CD14-positive monocyte (primary cell): ENCODE data around the gene CD2AP. TPM values are rescaled to one million over a fixed set of nuclear protein-coding genes. Genes with fewer than 3 reads are reported as not detected.

ENCODE experiments used
- DNase-seq, 3 donors: peaks; one replicate each; pipeline ENCODE4 v3.0.0-alpha.2; 2011 to 2022
- H2AFZ ChIP-seq: 2 replicates; pipeline ENCODE4 v1.6.0; 2012; ENCODE audit warnings: mild to moderate bottlenecking, low read depth, low read length, inconsistent platforms; ENCODE audit not compliant: insufficient read depth, poor library complexity, severe bottlenecking
- H3K27ac ChIP-seq, 2 donors: 1 replicate in 1 of 2; 2 replicates in 1 of 2; pipeline ENCODE4 v1.5.1; 2012 to 2013; ENCODE audit warnings: low read length in 2 of 2, control low read depth in 1 of 2, inconsistent platforms in 1 of 2, low read depth in 1 of 2, mild to moderate bottlenecking in 1 of 2
- H3K27me3 ChIP-seq, 2 donors: one replicate each; pipeline versions ENCODE4 v1.6.0 to v1.6.1; 2011 to 2013; ENCODE audit warnings: low read length in 2 of 2; ENCODE audit not compliant: control insufficient read depth in 2 of 2, insufficient read depth in 2 of 2
- H3K36me3 ChIP-seq, 2 donors: replicated peaks in 1 of 2; 1 replicate in 1 of 2; 2 replicates in 1 of 2; pipeline versions ENCODE4 v1.5.1 to v1.6.1; 2012 to 2013; ENCODE audit warnings: low read length in 2 of 2, control low read depth in 1 of 2, inconsistent platforms in 1 of 2, mild to moderate bottlenecking in 1 of 2; ENCODE audit not compliant: insufficient read depth in 2 of 2, control insufficient read depth in 1 of 2
- H3K4me1 ChIP-seq, 2 donors: 1 replicate in 1 of 2; 2 replicates in 1 of 2; pipeline versions ENCODE4 v1.5.1 to v1.6.1; 2012 to 2013; ENCODE audit warnings: low read length in 2 of 2, control low read depth in 1 of 2, inconsistent platforms in 1 of 2, mild to moderate bottlenecking in 1 of 2, moderate library complexity in 1 of 2; ENCODE audit not compliant: insufficient read depth in 2 of 2, control insufficient read depth in 1 of 2
- H3K4me2 ChIP-seq: replicated peaks from 2 replicates; pipeline ENCODE3; 2012; ENCODE audit warnings: low read length, moderate library complexity, mild to moderate bottlenecking; ENCODE audit not compliant: poor library complexity, severe bottlenecking; ENCODE audit errors: extremely low read depth
- H3K4me3 ChIP-seq, 3 experiments: fragments of 200-600 bp in 1 of 3; sonication (generic) in 1 of 3; replicated peaks in 1 of 3; 1 replicate in 2 of 3; 2 replicates in 1 of 3; pipeline ENCODE4 v1.5.1; 2011 to 2013; ENCODE audit warnings: low read length in 3 of 3, mild to moderate bottlenecking in 3 of 3, control low read depth in 2 of 3, low read depth in 2 of 3, inconsistent platforms in 1 of 3, moderate library complexity in 1 of 3
- H3K79me2 ChIP-seq: 2 replicates; pipeline ENCODE4 v1.6.0; 2012; ENCODE audit warnings: mild to moderate bottlenecking, control low read depth, inconsistent platforms, low read length, moderate library complexity; ENCODE audit not compliant: insufficient read depth
- H3K9ac ChIP-seq: 2 replicates; pipeline ENCODE4 v1.6.0; 2017; ENCODE audit warnings: low read length, mild to moderate bottlenecking; ENCODE audit not compliant: insufficient read depth, poor library complexity, severe bottlenecking
- H3K9me3 ChIP-seq, 2 donors: replicated peaks in 1 of 2; 1 replicate in 1 of 2; 2 replicates in 1 of 2; pipeline versions ENCODE4 v1.5.1 to v1.6.1; 2012 to 2013; ENCODE audit warnings: low read length in 2 of 2, control low read depth in 1 of 2; ENCODE audit not compliant: control insufficient read depth in 1 of 2, insufficient read depth in 1 of 2
- H4K20me1 ChIP-seq: 2 replicates; pipeline ENCODE4 v1.6.0; 2012; ENCODE audit warnings: mild to moderate bottlenecking, low read length, control low read depth, moderate library complexity; ENCODE audit not compliant: insufficient read depth
- H3K27ac Mint-ChIP-seq, 7 donors: one replicate each; pipeline ENCODE4 v1.8.0; 2020; ENCODE audit warnings: mild to moderate bottlenecking in 7 of 7, mixed read lengths in 7 of 7, moderate library complexity in 6 of 7, inconsistent platforms in 2 of 7
- H3K27me3 Mint-ChIP-seq, 3 donors: one replicate each; pipeline ENCODE4 v1.8.0; 2021 to 2022; ENCODE audit warnings: low read depth in 3 of 3, mild to moderate bottlenecking in 3 of 3, mixed read lengths in 3 of 3, moderate library complexity in 3 of 3, inconsistent platforms in 1 of 3
- H3K36me3 Mint-ChIP-seq, 2 donors: one replicate each; pipeline ENCODE4 v1.8.0; 2020; ENCODE audit warnings: mixed read lengths in 2 of 2, inconsistent platforms in 1 of 2, mild to moderate bottlenecking in 1 of 2
- H3K4me1 Mint-ChIP-seq: one replicate; pipeline ENCODE4 v1.8.0; 2020; ENCODE audit warnings: mild to moderate bottlenecking, mixed read lengths
- H3K4me3 Mint-ChIP-seq, 2 donors: one replicate each; pipeline ENCODE4 v1.8.0; 2020; ENCODE audit warnings: mild to moderate bottlenecking in 2 of 2, mixed read lengths in 2 of 2, moderate library complexity in 1 of 2
- H3K9me3 Mint-ChIP-seq, 7 donors: one replicate each; pipeline ENCODE4 v1.8.0; 2020 to 2022; ENCODE audit warnings: mixed read lengths in 7 of 7, mild to moderate bottlenecking in 6 of 7, moderate library complexity in 6 of 7, inconsistent platforms in 2 of 7
- WGBS: methylation state at CpG from one replicate; pipeline ENCODE4 v1.1.5; 2013; ENCODE audit warnings: missing lambda C conversion rate; ENCODE audit not compliant: insufficient coverage; 5-methylcytosine and 5-hydroxymethylcytosine counted together
- intact Hi-C, 2 donors: fragments of 100-400 bp; cut with micrococcal nuclease; formaldehyde crosslinking; loops; one replicate each; pipeline versions ENCODE4 v1.15.0 to v1.15.1; 2023
- polyA plus RNA-seq, 3 donors: library from polyadenylated mRNA; depleted of rRNA in 1 of 3; unstranded in 2 of 3; stranded (reverse) in 1 of 3; fragments of 300-500 nt in 2 of 3; fragments of >200 nt in 1 of 3; fragmentation: Illumina TruSeq in 2 of 3; gene quantifications; 1 replicate in 2 of 3; 2 replicates in 1 of 3; pipeline ENCODE4 v1.2.3, GENCODE V29; 2012 to 2021
- TF ChIP-seq, protein P1 (sequence below): fragments of 200-600 bp; IDR thresholded peaks from one replicate; pipeline ENCODE4 v1.8.0; 2022; ENCODE audit warnings: antibody characterized with exemption, mild to moderate bottlenecking

CD2AP gene
- polyA plus RNA-seq, 3 donors: 1.5 to 2.4 (median 2.0) TPM

DNA sequence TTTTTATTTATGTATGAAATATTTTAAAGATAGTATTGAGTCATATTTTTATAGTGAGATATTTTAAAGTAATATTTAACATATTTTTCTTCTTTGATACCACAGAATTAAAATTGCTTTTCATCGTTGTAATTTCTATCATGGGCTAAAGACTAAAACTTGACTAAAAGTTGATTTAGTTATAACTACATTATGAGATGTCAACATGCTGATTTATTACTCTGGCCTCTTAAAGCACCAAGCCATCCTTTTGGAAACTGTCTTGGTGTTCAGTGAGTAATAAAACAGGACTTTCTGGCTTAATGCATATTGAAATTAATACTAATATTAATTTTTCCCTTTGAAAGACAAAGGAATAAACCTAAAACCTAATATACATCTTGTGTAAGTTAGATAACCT lies 125.6 kb downstream of the CD2AP start:
- Mint-ChIP-seq H3K27me3 (no peaks in the 10 kb centered on the region), H3K36me3 (peaks cover 27 to 28% of the 10 kb centered on the region in 2 donors), H3K4me1 (no peaks in the 10 kb centered on the region), H3K9me3 (no peaks in the 10 kb centered on the region), H3K4me3 (no peak overlapping the region), H3K27ac (no peak overlapping the region)
- peaks cover 8 to 20% of the 10 kb centered on the region in 2 donors for H3K36me3 ChIP-seq
- no peaks in the 10 kb centered on the region for H3K79me2 ChIP-seq
- no peak overlapping the region for H3K9ac ChIP-seq
- no peaks in the 10 kb centered on the region for H3K27me3 ChIP-seq
- no CpG with 5 or more reads among the region's 1 CpG for WGBS
- DNase-seq: no peak
- H3K4me3 ChIP-seq: no peak overlapping the region
- no peaks in the 10 kb centered on the region for H3K4me1 ChIP-seq
- H3K9me3 ChIP-seq: no peaks in the 10 kb centered on the region
- intact Hi-C loops: no loop called here
- H3K4me2 ChIP-seq: no peak overlapping the region
- H2AFZ ChIP-seq: no peak overlapping the region
- no peaks in the 10 kb centered on the region for H4K20me1 ChIP-seq
- TF ChIP-seq, protein P1, sequence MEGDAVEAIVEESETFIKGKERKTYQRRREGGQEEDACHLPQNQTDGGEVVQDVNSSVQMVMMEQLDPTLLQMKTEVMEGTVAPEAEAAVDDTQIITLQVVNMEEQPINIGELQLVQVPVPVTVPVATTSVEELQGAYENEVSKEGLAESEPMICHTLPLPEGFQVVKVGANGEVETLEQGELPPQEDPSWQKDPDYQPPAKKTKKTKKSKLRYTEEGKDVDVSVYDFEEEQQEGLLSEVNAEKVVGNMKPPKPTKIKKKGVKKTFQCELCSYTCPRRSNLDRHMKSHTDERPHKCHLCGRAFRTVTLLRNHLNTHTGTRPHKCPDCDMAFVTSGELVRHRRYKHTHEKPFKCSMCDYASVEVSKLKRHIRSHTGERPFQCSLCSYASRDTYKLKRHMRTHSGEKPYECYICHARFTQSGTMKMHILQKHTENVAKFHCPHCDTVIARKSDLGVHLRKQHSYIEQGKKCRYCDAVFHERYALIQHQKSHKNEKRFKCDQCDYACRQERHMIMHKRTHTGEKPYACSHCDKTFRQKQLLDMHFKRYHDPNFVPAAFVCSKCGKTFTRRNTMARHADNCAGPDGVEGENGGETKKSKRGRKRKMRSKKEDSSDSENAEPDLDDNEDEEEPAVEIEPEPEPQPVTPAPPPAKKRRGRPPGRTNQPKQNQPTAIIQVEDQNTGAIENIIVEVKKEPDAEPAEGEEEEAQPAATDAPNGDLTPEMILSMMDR: no peak
- H3K27ac ChIP-seq: no peak overlapping the region

DNA sequence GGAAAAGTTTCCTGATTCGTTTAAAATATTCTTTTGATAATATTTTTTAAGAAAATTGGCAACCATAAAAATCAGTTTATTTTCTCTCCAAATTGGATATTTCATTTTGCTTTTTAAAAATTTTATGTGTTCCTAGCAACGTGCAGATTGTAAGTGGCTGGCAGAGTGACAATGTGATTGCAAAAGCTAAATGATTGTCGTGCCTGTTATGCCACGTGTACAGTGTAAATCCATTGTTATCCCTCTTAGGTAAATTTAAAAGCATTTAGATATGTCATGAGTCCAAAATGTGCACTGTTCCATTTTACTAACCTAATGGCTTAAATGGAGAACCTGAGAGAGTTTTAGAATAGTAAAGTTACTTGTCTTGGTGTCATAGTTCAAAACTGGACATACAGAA lies 126.4 kb downstream of the CD2AP start:
- intact Hi-C loops: no loop called here
- H3K27ac Mint-ChIP-seq: no peak overlapping the region
- TF ChIP-seq, protein P1: no peak

More for the DNA sequence above, 126.4 kb downstream of the CD2AP start:
- Histone ChIP-seq H3K27ac (no peak overlapping the region), H3K4me1 (no peaks in the 10 kb centered on the region), H3K36me3 (peaks cover 9 to 20% of the 10 kb centered on the region in 2 donors), H3K9ac (no peak overlapping the region), H3K4me3 (no peak overlapping the region), H3K9me3 (no peaks in the 10 kb centered on the region), H3K27me3 (no peaks in the 10 kb centered on the region), H3K4me2 (no peak overlapping the region), H2AFZ (no peak overlapping the region), H4K20me1 (no peaks in the 10 kb centered on the region), H3K79me2 (no peaks in the 10 kb centered on the region)
- Mint-ChIP-seq H3K36me3 (peaks cover 24 to 29% of the 10 kb centered on the region in 2 donors), H3K27me3 (no peaks in the 10 kb centered on the region), H3K4me3 (no peak overlapping the region), H3K9me3 (no peaks in the 10 kb centered on the region), H3K4me1 (no peaks in the 10 kb centered on the region)
- no CpG with 5 or more reads among the region's 4 CpGs for WGBS
- DNase-seq: no peak
